NCI-H2196 treated with DMSO at 0.1 percent for 48 hours (cell line): ENCODE results near the gene ANKLE2.
"Not testable (repeated sequence)": the region's sequence is repeated elsewhere in the genome, so short reads cannot be mapped to it uniquely, and the experiment has no call there.

Experiments used
- DNase-seq: peaks from one replicate; lab custom pipeline; 2025; ENCODE audit not compliant: unreplicated experiment; lab: John Stamatoyannopoulos, UW

ANKLE2 gene

DNA sequence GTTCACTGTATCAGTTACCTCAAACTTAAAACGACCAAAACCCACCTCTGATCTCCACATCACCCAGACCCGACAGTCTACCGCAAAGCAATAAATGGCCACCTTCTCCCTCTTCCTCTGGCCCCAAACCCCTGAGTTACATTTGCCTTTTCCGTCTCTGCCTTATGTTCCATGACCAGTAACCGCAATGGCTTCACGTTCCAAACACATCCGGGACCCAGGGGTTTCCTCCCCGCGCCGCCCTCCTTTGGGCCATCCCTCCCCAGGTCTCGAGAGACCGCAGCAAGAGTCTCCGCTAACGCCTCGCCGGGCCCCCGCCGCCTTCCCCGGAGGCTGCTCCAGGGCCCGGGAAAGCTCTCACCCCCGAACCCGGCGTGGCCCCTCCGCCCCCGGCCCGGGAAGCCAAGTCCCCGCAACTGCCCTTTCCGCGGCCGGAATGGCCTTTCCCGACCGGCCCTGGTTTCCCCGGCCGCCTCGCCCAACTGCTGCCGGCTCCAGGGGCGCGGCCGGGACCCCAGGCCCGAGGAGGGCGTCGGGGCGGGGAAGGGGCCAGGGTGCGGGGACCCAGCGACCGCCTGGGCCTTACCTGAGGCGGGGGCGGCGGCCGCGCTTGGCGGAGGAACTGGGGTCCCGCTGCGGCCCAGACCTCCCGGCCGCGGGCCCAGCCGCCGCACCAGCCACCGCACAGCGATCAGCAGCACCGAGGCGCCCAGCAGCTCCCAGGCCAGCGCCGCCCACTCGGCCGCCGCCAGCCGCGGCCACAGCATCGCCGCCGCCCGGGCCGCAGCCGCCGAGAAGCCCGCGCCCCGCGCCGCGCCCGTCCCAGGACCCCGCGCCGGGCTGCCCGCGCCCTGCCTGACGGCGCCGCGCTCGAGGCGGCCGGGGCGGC, at the start of gene ANKLE2:
Gene ANKLE2 (minus strand): TSS at position 801 of the 889 bp plus-strand sequence. CDS start 34 bp downstream, at position 767.
- DNase-seq: no peak

DNA sequence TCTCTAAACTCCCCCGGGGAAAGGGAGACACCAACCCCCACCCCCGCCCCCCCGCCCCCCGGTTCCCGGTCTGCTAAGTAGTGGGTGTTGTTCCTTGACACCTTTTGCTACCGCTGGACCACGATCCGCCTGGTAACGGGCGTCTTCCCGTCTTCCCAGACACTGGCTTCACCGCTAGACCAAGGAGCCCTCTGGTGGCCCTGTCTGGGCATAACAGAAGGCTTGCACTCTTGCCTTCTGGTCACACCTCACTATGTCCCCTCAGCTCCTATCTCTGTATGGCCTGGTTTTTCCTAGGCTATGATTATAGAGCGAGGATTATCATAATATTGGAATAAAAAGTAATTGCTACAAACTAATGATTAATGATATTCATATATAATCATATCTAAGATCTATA, 47.8 kb upstream of the ANKLE2 start:
- DNase-seq: not testable (repeated sequence)

DNA sequence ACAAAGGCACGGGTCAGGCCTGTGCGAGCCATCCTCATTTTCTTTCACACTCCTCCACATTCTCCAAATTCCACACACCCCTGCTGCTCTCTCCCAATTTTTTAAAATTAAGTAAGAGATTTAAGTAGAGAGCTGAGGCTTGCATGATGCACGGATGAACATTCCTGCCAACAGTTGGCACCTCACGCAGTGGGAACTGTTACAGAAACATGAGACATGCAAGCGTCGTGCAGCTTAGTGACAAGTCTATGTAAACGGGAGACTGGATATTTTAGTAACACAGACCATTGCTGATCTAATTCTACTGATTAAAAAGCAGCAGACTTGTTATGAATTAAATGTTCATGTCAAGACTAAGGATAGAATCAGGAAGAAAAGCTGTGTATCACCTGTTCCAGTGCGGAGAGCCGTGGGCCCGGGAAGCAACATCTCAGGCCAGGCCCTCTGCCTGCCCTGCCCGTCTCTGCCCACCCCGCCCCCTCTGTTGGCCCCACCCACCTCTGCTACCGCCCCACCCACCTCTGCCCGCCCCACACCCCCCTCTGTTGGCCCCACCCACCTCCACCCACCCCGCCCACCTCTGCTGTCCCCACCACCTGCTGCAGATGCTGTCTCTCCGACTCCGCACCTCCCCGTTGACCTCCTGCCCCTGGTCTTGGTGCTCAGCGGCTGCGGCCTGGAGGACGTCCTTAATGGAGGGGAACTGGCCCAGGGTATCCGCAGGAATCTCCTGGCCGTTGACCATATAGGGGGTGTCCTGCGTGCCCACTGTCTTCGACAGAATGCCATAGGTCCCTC, 45.9 kb upstream of the ANKLE2 start:
- DNase-seq: no peak

DNA sequence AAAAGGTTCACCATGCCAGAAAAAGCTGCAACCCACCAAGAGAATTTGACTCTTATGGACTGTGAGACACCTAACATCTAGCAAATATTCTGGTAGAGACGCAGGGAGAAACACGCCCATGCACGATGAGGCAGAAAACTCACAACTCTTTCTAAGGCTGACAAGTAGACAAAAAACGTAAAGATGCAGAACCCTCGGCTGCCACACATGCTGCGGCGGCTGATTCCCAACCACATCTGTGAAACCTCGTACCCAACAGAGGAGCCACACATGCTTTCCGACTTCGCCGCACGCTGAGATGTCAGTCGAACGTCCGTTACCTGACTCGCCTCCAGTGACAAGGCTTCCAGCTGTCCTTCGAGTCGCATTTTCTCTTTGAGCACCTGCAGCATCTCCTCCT, 45.2 kb upstream of the ANKLE2 start:
- DNase-seq: no peak

DNA sequence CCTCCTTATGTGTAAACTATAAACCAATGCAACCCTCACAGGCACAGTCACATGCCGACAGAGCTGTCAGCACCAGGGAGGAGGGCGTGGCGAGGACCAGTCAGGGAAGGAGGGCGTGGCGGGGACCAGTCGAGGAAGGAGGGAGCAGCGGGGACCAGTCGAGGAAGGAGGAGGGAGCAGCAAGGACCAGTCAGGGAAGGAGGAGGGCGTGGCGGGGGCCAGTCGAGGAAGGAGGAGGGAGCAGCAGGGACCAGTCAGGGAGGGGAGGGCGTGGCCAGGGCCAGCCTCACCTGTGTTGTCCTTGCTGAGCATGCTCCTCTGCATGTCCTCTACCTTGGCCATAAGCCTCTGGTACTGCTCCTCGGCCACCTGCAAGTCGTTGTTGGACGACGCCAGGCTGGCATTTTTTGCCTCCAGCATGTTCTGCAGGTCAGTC, 42.8 kb upstream of the ANKLE2 start:
- peak; percentile 32 for DNase-seq

DNA sequence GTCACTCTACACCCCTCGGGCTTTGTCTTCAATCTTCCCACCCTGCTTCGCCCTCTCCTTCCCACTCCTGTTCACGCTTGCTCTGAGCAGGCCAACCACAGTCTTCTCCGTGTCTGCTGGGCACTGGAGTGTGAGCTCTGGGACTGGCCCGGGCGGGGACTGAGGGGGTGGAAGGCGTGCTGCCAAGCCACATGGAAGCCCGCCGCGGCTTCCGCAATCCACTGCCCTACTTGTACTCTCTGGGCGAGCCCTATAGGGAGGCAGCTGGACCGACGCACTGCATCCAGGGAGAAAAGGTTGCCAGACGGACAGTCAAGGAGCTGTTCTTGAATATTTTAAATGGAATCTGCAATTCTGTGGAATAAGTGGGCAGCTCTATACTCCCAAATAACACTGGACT, 42.3 kb upstream of the ANKLE2 start:
- DNase-seq: no peak

DNA sequence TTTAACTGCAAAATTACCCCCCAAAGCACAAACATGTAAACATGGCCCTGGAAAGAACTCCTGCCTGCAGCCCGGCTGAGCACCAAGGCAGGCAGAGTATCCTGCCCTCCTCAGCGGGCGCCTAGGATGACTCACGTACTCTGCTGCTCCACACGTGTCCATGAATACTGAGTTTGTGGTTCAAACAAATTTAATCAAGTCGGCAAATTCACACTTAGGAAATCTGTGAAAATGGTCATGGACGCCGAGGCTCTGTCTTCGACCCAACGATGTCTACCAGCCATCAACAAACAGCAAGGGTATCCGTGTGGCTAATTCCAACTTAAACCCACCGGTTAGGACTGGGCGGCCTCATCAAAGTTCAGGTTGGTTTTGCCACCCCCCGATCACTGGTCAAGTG, 41.5 kb upstream of the ANKLE2 start:
- DNase-seq: no peak

DNA sequence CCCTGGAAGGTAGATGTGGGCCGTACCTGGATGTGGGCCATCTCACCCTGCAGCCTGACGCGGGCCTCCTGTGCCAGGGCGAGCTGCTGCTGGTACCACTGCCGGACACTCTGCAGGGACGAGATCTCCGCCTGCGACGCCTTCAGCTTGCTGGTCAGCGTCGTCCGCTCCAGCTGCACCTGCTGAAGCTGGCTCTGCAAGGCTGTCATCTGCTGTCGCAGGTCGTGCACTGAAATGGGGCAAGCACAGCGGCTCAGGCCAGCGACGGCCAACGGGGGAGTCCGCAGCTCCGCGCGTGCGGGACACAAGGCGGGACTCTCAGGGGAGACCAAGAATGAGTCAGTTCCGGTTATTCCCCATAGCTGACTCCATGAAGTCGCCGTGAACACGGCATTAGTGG, 40.1 kb upstream of the ANKLE2 start:
- no peak for DNase-seq

DNA sequence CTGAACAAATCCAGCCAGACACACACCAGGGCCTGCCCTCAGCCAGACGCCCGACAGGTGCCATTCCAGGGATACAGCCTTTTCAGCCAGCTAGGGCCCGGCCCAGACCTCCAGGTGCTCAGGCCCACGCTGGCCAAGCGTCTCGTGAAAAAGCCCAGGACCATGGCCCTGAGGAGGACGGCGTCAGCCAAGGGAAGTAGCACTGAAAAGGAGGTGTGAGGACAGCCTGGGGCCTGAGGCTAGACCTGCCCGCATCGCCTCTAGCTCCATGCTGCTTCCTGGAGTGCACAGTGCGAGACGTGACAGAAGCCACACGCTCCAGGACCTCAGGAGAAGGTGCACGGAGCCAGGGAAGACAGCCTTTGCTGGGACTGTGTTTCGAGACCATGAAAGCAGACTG, 37.2 kb upstream of the ANKLE2 start:
- no peak for DNase-seq

DNA sequence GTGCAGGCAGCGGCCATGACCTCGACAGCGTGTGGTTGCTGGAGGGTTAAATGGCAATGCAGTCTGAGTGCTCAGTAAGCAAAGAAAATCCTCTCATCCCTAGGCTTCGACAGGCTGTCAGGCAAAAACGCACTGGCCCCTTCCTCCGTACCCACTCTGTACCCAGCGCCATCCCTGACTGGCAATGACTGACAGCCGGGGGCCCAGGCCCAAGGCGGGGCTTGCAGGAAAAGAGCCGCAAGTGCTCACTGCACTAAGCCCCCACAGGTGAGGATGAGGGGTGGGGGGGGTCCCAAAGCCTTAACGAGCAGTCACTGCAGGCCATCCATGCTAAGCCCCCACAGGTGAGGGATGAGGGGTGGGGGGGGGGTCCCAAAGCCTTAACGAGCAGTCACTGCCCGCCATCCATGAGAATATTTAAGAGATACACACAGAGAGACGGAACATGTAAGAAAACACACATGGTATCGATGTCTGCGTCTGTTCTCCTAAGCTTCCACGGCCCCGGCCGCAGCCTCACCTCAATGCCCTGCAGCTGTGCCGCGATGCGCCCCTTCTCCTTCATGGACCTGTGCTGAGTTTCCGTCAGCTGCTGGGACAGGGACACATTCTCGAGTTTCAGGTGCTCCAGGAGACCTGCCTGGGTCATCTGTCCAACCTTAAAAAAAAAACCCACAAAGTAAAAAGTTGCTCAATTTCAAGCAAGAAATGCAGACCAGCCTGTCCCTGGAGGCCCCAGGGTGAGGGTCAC, 36.4 kb upstream of the ANKLE2 start:
- DNase-seq: no peak

DNA sequence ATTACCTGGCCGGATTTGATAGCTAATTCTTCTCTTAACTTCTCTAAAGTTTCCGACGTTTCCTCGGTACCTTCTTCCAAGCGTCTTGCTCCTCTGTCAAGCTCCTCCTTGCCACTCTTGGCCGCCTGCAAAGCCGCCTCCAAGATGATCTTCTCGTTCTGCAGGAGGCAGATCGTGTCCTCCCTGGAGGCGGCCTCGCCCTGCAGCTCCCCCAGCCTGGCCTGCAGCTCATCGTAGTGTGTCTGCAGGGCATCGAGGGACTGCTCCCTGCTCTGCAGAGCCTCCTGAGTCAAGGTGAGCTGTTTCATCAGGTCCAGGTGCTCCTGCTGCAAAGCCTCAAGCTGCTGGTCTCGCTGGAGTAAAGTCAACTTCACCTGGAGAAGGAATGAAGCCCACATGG, 34.2 kb upstream of the ANKLE2 start:
- DNase-seq: no peak

DNA sequence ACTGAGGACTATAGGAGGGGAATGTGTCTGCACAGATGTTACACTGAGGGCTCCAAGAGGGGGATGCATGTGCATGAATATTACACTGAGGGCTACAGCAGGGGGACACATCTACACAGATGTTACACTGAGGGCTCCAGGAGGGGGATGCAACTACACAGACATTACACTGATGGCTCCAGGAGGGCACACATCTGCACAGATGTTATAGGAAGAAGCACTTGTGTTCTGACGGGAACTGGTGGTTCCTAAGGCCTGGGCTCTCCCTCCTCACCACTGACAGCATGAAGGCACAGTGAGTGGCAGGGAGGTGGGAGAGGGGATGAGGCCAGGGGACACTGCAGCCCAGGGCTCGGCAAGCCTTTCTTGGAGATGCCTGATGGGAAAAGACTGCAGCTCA, 30.3 kb upstream of the ANKLE2 start:
- not testable (repeated sequence) for DNase-seq

DNA sequence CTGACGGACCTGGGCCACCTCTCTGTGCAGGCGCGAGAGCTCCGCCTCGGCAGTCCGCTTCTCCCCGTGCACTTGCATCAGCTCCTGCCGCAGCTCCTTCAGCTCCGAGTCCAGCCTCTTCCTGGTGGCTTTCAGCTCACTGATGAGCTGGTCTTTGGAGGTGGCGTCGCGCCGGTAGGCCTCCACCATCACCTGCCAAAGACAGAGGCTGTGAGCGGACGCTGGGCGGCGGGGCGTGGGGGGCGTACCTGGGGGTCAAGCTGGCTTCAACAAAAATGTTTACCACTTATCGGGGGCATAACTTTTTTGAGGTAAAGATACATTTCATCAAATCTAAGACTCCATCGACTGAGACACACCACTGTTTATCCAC, 27.5 kb upstream of the ANKLE2 start:
- no peak for DNase-seq

DNA sequence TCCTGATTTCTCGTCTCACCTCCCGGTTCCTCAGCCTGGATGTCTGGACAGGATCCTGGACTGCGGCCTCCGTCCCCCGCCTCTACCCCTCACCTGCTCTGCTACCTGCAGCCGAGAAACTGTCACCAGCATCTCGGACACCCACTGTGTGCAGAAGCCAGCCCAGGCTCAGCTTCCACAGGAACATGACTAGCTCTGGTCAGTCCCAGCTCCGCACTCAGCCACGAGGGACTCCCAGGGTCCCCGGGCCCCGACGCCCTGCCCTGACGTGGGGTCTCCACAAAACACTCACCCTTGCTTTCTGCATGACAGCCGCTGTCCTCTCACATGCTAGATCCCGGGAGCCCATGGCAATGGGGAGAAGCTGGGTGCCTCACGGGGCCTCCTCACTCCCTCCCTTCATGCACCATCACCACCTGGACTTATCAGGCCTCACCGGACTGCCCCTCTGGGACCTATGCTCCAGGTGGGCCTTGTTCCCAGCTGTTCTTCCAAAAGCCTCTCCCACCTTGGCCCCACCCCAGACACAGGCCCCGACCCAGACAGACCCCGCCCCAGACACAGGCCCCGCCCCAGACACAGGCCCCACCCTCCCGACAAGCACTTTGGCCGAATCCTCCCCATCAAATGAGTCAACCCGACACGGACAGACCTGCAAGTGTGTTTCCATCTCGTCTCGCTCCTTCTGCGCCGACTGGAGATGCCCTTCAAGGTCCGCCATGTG, 26.9 kb upstream of the ANKLE2 start:
- DNase-seq: no peak

DNA sequence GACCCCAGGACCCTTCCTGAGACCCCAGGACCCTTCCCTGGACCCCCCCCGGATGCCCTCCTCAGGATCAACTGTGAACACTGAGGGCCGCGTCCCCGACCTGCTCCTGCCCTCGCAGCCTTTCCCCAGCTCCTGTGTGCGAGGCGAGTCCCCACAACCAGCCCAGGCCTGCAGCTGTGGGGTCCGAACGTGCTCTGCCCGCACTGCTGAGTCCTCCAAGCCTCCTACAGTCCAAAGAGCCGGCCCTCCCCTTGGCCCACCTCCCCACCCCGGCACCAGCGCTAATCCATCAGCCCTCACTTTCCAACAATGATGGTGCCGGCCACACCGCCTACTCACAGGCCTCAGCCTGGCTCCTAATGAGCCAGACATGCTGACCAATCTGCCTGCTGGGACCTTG, 26.2 kb upstream of the ANKLE2 start:
- no peak for DNase-seq

DNA sequence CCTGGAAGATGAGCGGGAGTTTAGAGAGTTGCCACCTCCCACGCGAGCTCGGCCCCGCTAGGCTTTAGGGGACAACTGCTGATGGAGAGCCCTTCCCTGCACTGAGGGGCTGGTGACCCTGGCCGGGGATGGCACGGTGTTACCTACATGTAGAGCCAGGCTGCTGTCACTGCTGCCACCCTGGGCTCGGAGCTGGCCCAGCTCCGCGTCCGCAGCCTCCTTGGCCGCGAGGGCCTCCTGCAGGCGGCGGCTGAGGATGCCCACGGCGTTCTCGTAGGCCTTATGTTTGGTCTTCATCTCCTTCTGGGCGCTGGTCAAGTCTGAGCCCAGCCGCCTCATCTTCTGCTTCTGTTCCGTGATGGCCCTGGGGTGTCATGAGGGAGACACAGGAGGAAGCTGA, 24.6 kb upstream of the ANKLE2 start:
- DNase-seq: no peak

DNA sequence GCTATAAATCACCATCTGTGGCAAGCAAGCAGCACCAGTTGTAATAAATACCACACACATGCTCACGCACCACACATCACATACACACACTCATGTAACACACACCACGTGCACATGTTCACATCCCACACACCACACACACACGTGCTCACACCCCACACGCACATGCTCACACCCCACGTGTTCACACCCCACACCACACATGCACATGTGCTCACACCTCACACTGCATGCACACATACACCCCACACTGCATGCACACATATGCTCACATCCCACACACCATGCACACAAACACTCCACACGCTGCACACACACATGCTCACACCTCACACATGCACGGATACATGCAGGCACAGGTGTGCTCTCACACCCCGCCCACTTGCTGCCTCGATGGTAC, 22.9 kb upstream of the ANKLE2 start:
- no peak for DNase-seq

DNA sequence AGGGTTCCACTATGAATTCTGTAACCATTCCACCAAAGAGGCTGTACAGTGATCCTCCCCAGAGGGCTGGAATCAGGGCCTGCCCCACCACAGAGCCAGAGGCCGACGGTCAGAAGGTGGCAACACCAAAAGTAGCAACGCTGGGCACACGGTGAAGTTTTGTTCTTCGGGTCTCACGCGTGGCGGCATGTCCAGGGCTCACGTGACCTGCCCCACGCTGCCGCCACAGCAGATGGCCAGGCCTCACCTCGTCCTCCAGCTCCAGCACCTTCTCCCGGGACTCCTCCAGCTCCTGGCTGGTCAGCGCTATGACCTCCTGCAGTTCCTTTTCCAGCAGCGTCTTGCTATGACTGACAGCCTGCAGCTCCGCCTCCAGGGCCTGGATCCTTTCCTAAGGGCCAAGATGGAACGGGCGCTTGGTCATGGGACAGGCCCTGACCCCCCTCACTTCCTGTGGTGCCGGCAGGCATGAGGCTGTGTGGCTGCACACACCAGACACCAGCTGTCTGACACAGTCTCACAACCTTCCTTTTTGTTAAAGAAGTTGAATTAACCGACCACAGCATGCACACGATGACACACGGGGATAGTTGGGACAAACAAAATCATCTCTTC, 22.4 kb upstream of the ANKLE2 start:
- DNase-seq: no peak

DNA sequence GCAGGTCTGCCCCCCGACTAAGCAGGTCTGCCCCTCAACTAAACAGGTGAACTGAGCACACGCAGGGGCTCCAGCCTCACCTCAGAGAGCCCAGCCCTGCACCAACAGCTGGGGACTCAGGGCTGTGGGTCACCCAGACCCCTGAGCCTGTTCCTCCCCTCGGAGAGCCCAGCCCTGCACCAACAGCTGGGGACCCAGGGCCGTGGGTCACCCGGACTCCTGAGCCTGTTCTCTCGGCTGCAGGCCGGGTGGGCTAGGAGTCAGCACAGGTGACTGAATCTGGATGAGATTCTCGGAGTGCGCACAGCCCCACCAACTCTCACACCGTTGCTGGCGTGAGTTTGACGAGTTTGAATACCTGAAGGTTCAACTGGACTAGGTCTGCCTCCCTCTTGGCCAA, 20.3 kb upstream of the ANKLE2 start:
- DNase-seq: no peak

DNA sequence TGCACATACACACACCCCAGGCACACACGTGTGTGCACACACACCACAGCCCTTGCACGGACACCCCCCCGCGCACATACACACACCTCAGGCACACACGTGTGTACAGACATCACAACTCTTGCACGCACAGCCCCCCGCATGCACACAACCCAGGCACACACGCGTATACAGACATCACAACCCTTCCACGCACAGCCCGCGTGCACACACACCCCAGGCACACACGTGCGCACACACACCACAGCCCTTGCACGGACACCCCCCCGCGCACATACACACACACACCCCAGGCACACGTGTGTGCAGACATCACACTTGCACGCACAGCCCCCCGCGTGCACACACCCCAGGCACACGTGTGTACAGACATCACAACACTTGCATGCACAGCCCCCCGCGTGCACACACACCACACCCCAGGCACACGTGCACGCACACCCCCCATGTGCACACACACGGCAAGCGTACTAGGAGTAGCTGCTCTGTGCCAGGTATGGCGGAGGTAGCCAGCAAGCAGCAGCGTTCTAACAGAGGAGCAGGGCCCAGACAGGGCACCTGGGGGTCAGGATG, 18.2 kb upstream of the ANKLE2 start:
- DNase-seq: no peak
